Brain microvascular endothelial cell (primary cell): ENCODE data around the gene TECPR1.

ENCODE experiments used
- DNase-seq: peaks from one replicate; pipeline ENCODE4 v3.0.0-alpha.2; 2020
- H3K27ac ChIP-seq: fragments of 250-450 bp; sonication (Bioruptor Pico); 2 replicates; pipeline ENCODE4 v1.5.1; 2020; ENCODE audit warnings: mild to moderate bottlenecking, moderate library complexity
- H3K27me3 ChIP-seq: fragments of 250-450 bp; sonication (Bioruptor Pico); replicated peaks from 2 replicates; pipeline ENCODE4 v1.5.1; 2020; ENCODE audit warnings: mild to moderate bottlenecking
- H3K36me3 ChIP-seq: fragments of 250-450 bp; sonication (Bioruptor Pico); replicated peaks from 2 replicates; pipeline ENCODE4 v1.5.1; 2020; ENCODE audit warnings: mild to moderate bottlenecking
- H3K4me3 ChIP-seq: 2 replicates; pipeline ENCODE4 v1.5.1; 2011; ENCODE audit warnings: low read depth, mild to moderate bottlenecking, control low read depth, low read length, moderate library complexity
- CTCF ChIP-seq: IDR thresholded peaks from 2 replicates; pipeline ENCODE4 v1.5.1; 2011; ENCODE audit warnings: low read depth, mild to moderate bottlenecking, moderate library complexity, low read length, control low read depth, inconsistent platforms; ENCODE audit errors: missing control alignments
- in situ Hi-C: cut with HindIII; loops from 2 replicates; pipeline ENCODE4 v1.10.0; 2017; ENCODE audit warnings: low sequenced_read_pairs, low pct_ligation_motif_present

The TECPR1 gene

GRCh38 chr7:98282703-98283102 is 30.7 kb upstream of the TECPR1 start:
- H3K36me3 ChIP-seq, result peaks cover 18% of the 10 kb centered on the region
- DNase-seq, result no peak
- no peaks in the 10 kb centered on the region for H3K27me3 ChIP-seq
- H3K4me3 ChIP-seq, result peak overlapping the region; percentile 91
- in situ Hi-C loops, result loop anchor here (25.0 kb wide), 1 partner anchor 580 kb away; the partner anchor contains the start of gene TMEM130
- H3K27ac ChIP-seq, result peak overlapping the region; percentile 85
- TF ChIP-seq CTCF, result no peak

- H3K27ac ChIP-seq, result peak overlapping the region; percentile 85
- in situ Hi-C loops, result loop anchor here (25.0 kb wide), 1 partner anchor 580 kb away; the partner anchor contains the start of gene TMEM130
- H3K27me3 ChIP-seq, result no peaks in the 10 kb centered on the region
- no peak for DNase-seq
- H3K36me3 ChIP-seq, result peaks cover 13% of the 10 kb centered on the region
- no peak for TF ChIP-seq CTCF
- peak overlapping the region; percentile 91 for H3K4me3 ChIP-seq
Measured at GRCh38 chr7:98281757-98282606, 29.9 kb upstream of the TECPR1 start.

DNA sequence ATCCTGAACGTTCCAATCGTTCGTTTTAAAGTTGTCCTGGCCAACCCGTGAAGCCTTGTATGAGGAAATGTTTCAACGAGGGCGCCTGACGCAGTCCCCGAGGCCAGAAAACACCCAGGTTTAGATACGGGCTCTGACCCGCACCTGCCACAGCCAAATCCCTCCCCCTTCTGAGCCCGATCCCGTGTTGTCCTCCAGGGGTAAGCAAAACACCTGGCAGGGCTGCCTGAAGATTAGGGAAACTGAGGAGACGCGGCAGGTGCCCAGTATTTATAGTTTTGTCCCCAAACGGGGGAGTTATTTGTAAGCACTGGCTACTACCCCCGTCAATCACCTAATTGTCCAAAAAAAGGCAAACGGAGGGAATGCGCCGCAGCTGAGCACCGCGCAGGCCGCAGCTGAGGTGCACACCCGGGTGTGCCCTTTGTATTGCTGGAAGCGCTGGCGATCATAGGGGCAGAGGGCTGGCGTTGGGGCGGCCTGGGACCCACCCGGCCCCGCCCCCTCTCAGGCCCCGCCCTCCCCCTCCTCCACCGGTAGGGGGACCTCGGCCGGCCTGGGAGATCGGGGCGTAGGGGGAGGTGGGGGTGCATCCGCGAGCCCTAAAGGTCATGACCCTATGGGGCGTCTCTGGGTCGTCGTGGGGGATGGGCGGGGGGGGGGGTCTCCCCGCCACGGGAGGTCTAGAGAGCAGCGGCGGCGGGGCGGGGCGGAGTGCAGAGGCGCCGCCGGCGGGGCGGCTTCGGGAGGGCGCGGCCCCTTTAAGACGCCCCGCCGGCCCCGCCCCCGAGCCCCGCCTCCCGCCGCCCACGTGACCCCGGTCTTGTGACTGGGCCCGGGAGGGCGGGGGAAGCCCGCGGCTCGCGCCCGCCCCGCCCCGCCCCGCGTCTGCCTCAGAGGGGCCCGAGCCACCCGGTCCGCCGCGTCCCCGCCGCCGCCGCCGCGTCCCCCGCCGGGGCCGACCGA is 29.0 kb upstream of the TECPR1 start, which contains the start of gene BRI3:
BRI3 (plus strand) TSS at position 896 of the 966 bp plus-strand sequence. CDS start 110 bp downstream, outside the sequence.
- H3K36me3 ChIP-seq, result peaks cover 8% of the 10 kb centered on the region
- peak within 1 kb of the TSS; percentile 85 for H3K27ac ChIP-seq
- TF ChIP-seq CTCF, result peak; percentile 29
- H3K4me3 ChIP-seq, result peak within 1 kb of the TSS; percentile 91
- in situ Hi-C loops, result loop anchor here (25.0 kb wide), 1 partner anchor 581 kb away; the partner anchor contains the start of gene TMEM130
- DNase-seq, result peak; percentile 78
- no peaks in the 10 kb centered on the region for H3K27me3 ChIP-seq

- H3K4me3 ChIP-seq, result no peak overlapping the region
- H3K27me3 ChIP-seq, result no peaks in the 10 kb centered on the region
- H3K27ac ChIP-seq, result no peak overlapping the region
- in situ Hi-C loops, result loop anchor here (25.0 kb wide), 1 partner anchor 582 kb away; the partner anchor contains the start of gene TMEM130
- no peak for TF ChIP-seq CTCF
- H3K36me3 ChIP-seq, result peaks cover 8% of the 10 kb centered on the region
- DNase-seq, result no peak
Measured at GRCh38 chr7:98280296-98280695, 28.3 kb upstream of the TECPR1 start.

- no peaks in the 10 kb centered on the region for H3K27me3 ChIP-seq
- in situ Hi-C loops, result loop anchor here (25.0 kb wide), 1 partner anchor 583 kb away; the partner anchor contains the start of gene TMEM130
- no peak for DNase-seq
- H3K4me3 ChIP-seq, result no peak overlapping the region
- peaks cover 5% of the 10 kb centered on the region for H3K36me3 ChIP-seq
- TF ChIP-seq CTCF, result no peak
- no peak overlapping the region for H3K27ac ChIP-seq
Measured at GRCh38 chr7:98278936-98279335, 26.9 kb upstream of the TECPR1 start.
